HEK293 (cell line): ENCODE results near the gene COPA.

Experiments
- CTCF ChIA-PET: fragments of 350-600 bp; formaldehyde crosslinking; extraction: SDS; loops from one replicate; lab custom pipeline; 2021; ENCODE audit warnings: antibody characterized with exemption; lab: Yijun Ruan, JAX
- POLR2A ChIA-PET: fragments of 300-600 bp; formaldehyde crosslinking; extraction: SDS; loops from one replicate; lab custom pipeline; 2020; ENCODE audit warnings: antibody characterized with exemption, inconsistent platforms; lab: Yijun Ruan, JAX
- H3K27ac ChIP-seq: fragments of 200-500 bp; sonication (Bioruptor generic); 2 replicates; pipeline ENCODE4 v1.5.1; 2014; ENCODE audit warnings: low read depth, low read length, control low read depth, inconsistent platforms; ENCODE audit errors: extremely low read depth
- H3K36me3 ChIP-seq, 2 experiments: fragments of 200-500 bp in 1 of 2; sonication (Bioruptor generic) in 1 of 2; 1 replicate in 1 of 2; 2 replicates in 1 of 2; pipeline ENCODE4 v1.5.1; 2014 to 2017; ENCODE audit warnings: inconsistent platforms in 2 of 2, low read length in 2 of 2; ENCODE audit not compliant: control insufficient read depth in 2 of 2, insufficient read depth in 1 of 2
- H3K4me1 ChIP-seq: fragments of 200-500 bp; sonication (Bioruptor generic); 2 replicates; pipeline ENCODE4 v1.5.1; 2014; ENCODE audit warnings: mild to moderate bottlenecking, low read length, inconsistent platforms; ENCODE audit not compliant: control insufficient read depth, insufficient read depth
- H3K4me3 ChIP-seq: 2 replicates; pipeline ENCODE4 v1.5.1; 2011; ENCODE audit warnings: low read depth, mild to moderate bottlenecking, control low read depth, low read length, moderate library complexity
- H3K9me3 ChIP-seq: fragments of 200-500 bp; sonication (Bioruptor generic); 2 replicates; pipeline ENCODE4 v1.5.1; 2014; ENCODE audit warnings: low read depth, low read length, inconsistent platforms; ENCODE audit not compliant: control insufficient read depth, insufficient read depth
- ATF2 ChIP-seq: fragments of 450-650 bp; formaldehyde crosslinking; IDR thresholded peaks from 2 replicates; pipeline ENCODE4 v1.5.1; 2016; ENCODE audit warnings: missing biosample characterization, missing genetic modification characterization, low read depth
- GLIS2 ChIP-seq: fragments of 450-650 bp; formaldehyde crosslinking; IDR thresholded peaks from 2 replicates; pipeline ENCODE4 v1.5.1; 2016; ENCODE audit warnings: missing biosample characterization, missing genetic modification characterization
- HOXD13 ChIP-seq: sonication (generic); formaldehyde crosslinking; IDR thresholded peaks from 2 replicates; pipeline ENCODE4 v1.8.0; 2022; ENCODE audit warnings: missing genetic modification reagents, borderline replicate concordance
- MZF1 ChIP-seq: fragments of 450-650 bp; formaldehyde crosslinking; IDR thresholded peaks from 2 replicates; pipeline ENCODE4 v1.5.1; 2017; ENCODE audit warnings: missing biosample characterization, missing genetic modification characterization, borderline replicate concordance
- SP3 ChIP-seq: fragments of 450-650 bp; formaldehyde crosslinking; IDR thresholded peaks from 2 replicates; pipeline ENCODE4 v1.5.1; 2016; ENCODE audit warnings: missing biosample characterization, missing genetic modification characterization
- SP7 ChIP-seq: fragments of 450-650 bp; formaldehyde crosslinking; IDR thresholded peaks from 2 replicates; pipeline ENCODE4 v1.5.1; 2016; ENCODE audit warnings: missing biosample characterization, missing genetic modification characterization
- TRIM28 ChIP-seq: IDR thresholded peaks from 2 replicates; pipeline ENCODE4 v1.6.1; 2011; ENCODE audit warnings: low read length, control low read depth, borderline replicate concordance
- ZBTB44 ChIP-seq: fragments of 450-650 bp; IDR thresholded peaks from 2 replicates; pipeline ENCODE4 v1.5.1; 2018; ENCODE audit warnings: missing biosample characterization, mild to moderate bottlenecking, missing genetic modification characterization
- ZFP37 ChIP-seq: fragments of 450-650 bp; formaldehyde crosslinking; IDR thresholded peaks from 2 replicates; pipeline ENCODE4 v1.5.1; 2016; ENCODE audit warnings: missing biosample characterization, missing genetic modification characterization
- ZIC2 ChIP-seq: fragments of 450-650 bp; formaldehyde crosslinking; IDR thresholded peaks from 2 replicates; pipeline ENCODE4 v1.5.1; 2016; ENCODE audit warnings: missing biosample characterization, missing genetic modification characterization
- ZNF10 ChIP-seq: fragments of 450-650 bp; formaldehyde crosslinking; IDR thresholded peaks from 2 replicates; pipeline ENCODE4 v1.5.1; 2017; ENCODE audit warnings: missing biosample characterization, missing genetic modification characterization
- ZNF16 ChIP-seq: fragments of 450-650 bp; formaldehyde crosslinking; IDR thresholded peaks from 2 replicates; pipeline ENCODE4 v1.5.1; 2016; ENCODE audit warnings: low read depth, missing biosample characterization, missing genetic modification characterization
- ZNF174 ChIP-seq: fragments of 450-650 bp; formaldehyde crosslinking; IDR thresholded peaks from 2 replicates; pipeline ENCODE4 v1.5.0; 2017; ENCODE audit warnings: missing biosample characterization, mild to moderate bottlenecking, missing genetic modification characterization
- ZNF202 ChIP-seq: fragments of 450-650 bp; formaldehyde crosslinking; IDR thresholded peaks from 2 replicates; pipeline ENCODE4 v1.5.1; 2016; ENCODE audit warnings: missing biosample characterization, missing genetic modification characterization, borderline replicate concordance
- ZNF362 ChIP-seq: fragments of 450-650 bp; formaldehyde crosslinking; IDR thresholded peaks from 2 replicates; pipeline ENCODE4 v1.5.1; 2016; ENCODE audit warnings: missing biosample characterization, missing genetic modification characterization
- ZNF398 ChIP-seq: fragments of 450-650 bp; formaldehyde crosslinking; IDR thresholded peaks from 2 replicates; pipeline ENCODE4 v1.5.1; 2017; ENCODE audit warnings: missing biosample characterization, missing genetic modification characterization
- ZNF404 ChIP-seq: fragments of 450-650 bp; formaldehyde crosslinking; IDR thresholded peaks from 2 replicates; pipeline ENCODE4 v1.5.1; 2017; ENCODE audit warnings: missing biosample characterization, missing genetic modification characterization
- ZNF510 ChIP-seq: fragments of 450-650 bp; formaldehyde crosslinking; IDR thresholded peaks from 2 replicates; pipeline ENCODE4 v1.5.1; 2018; ENCODE audit warnings: mild to moderate bottlenecking, missing genetic modification characterization, missing biosample characterization; ENCODE audit not compliant: insufficient replicate concordance
- ZNF514 ChIP-seq: fragments of 450-650 bp; formaldehyde crosslinking; IDR thresholded peaks from 2 replicates; pipeline ENCODE4 v1.5.1; 2016; ENCODE audit warnings: missing biosample characterization, missing genetic modification characterization
- ZNF670 ChIP-seq: fragments of 450-650 bp; formaldehyde crosslinking; IDR thresholded peaks from 2 replicates; pipeline ENCODE4 v1.5.1; 2016; ENCODE audit warnings: missing biosample characterization, missing genetic modification characterization, low read depth
- ZNF776 ChIP-seq: fragments of 450-650 bp; formaldehyde crosslinking; IDR thresholded peaks from 2 replicates; pipeline ENCODE4 v1.5.0; 2017; ENCODE audit warnings: missing biosample characterization, missing genetic modification characterization, borderline replicate concordance
- ZNF791 ChIP-seq: fragments of 450-650 bp; formaldehyde crosslinking; IDR thresholded peaks from 2 replicates; pipeline ENCODE4 v1.5.1; 2016; ENCODE audit warnings: missing biosample characterization, missing genetic modification characterization
- ZNF843 ChIP-seq: fragments of 450-650 bp; formaldehyde crosslinking; IDR thresholded peaks from 2 replicates; pipeline ENCODE4 v1.5.1; 2016; ENCODE audit warnings: missing biosample characterization, missing genetic modification characterization
- TF ChIP-seq, protein P1 (sequence below): fragments of 450-650 bp; formaldehyde crosslinking; IDR thresholded peaks from 2 replicates; pipeline ENCODE4 v1.5.1; 2016; ENCODE audit warnings: missing biosample characterization, missing genetic modification characterization, borderline replicate concordance

COPA gene

DNA sequence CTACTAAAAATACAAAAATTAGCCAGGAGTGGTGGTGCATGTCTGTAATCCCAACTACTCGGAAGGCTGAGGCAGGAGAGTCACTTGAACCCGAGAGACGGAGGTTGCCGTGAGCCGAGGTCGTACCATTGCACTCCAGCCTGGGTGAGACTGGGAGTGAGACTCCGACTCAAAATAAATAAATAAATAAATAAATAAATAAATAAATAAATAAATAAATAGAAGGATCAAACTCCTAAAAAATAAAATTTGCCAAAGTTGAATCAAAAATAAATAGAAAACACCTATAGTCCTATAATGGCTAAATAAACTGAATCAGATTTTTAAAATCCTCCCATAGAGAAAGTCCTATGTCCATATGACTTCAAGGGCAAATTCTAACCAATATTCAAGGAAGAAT is 42.9 kb downstream of the COPA start (continued):
- TF ChIP-seq ZNF398 (tag by site-specific recombination) (no peak), ZNF174 (no peak), HOXD13 (no peak), ZNF670 (no peak), ZNF514 (peak; percentile 82; the same call in 1 of the 2 replicates), ZNF791 (tag by site-specific recombination) (peak; percentile 73; the same call in 1 of the 2 replicates), ZBTB44 (tag by site-specific recombination) (no peak)

DNA sequence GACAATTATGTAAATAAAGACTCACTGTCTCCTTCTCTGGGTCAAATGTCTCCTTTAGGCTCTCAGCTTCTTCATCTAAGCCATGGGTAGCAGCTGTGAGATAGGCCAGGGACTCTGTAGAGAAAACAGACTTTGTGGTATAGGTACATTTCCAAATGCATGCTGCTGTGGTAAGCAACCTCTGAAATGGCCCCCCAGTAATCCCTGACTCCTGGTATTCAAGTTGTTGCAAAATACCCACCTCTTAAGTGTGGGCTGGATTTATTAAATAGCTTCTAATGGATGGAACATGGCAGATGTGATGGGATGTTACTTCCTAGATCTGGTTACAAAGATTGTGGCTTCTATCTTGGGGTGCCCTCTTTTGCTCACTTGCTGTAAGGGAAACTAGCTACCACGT is 47.0 kb downstream of the COPA start:
- CTCF ChIA-PET: interaction anchor here (0.8 to 2.0 kb wide), 2 partner anchors 44 to 188 kb away, joined by 4 to 6 read pairs; no protein-coding TSS in a partner anchor
- H3K36me3 ChIP-seq: peaks cover 68 to 96% of the 10 kb centered on the region in 2 experiments
- TF ChIP-seq ZNF202 (tag by site-specific recombination) (no peak), ZNF404 (tag by site-specific recombination) (no peak), SP7 (tag by site-specific recombination) (no peak), MZF1 (tag by site-specific recombination) (no peak), ZIC2 (tag by site-specific recombination) (no peak), ATF2 (tag by site-specific recombination) (no peak), SP3 (tag by site-specific recombination) (no peak), GLIS2 (tag by site-specific recombination) (no peak), ZNF10 (tag by site-specific recombination) (no peak), ZNF510 (no peak), ZNF362 (tag by site-specific recombination) (no peak), ZNF174 (no peak), ZNF776 (no peak), ZNF16 (no peak), ZNF843 (tag by site-specific recombination) (no peak), TRIM28 (no peak), ZFP37 (tag by site-specific recombination) (no peak)
- TF ChIP-seq, protein P1, sequence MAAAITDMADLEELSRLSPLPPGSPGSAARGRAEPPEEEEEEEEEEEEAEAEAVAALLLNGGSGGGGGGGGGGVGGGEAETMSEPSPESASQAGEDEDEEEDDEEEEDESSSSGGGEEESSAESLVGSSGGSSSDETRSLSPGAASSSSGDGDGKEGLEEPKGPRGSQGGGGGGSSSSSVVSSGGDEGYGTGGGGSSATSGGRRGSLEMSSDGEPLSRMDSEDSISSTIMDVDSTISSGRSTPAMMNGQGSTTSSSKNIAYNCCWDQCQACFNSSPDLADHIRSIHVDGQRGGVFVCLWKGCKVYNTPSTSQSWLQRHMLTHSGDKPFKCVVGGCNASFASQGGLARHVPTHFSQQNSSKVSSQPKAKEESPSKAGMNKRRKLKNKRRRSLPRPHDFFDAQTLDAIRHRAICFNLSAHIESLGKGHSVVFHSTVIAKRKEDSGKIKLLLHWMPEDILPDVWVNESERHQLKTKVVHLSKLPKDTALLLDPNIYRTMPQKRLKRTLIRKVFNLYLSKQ (tag by site-specific recombination): no peak
- TF ChIP-seq, all 188 proteins: peak for 0
- Histone ChIP-seq H3K4me3 (no peak overlapping the region), H3K27ac (no peak overlapping the region), H3K9me3 (no peaks in the 10 kb centered on the region), H3K4me1 (no peaks in the 10 kb centered on the region)
- POLR2A ChIA-PET: no interaction called here
